ENCODE results near the gene CCDC3. TPM values are rescaled to one million over a fixed set of nuclear protein-coding genes. Genes with fewer than 3 reads are reported as not detected.

The CCDC3 gene
- polyA plus RNA-seq, 2 of the 4 experiments (the other 2 are of a cell fraction) = 0.58 to 0.94 TPM

GRCh38 chr10:13049774-13050420 lies 48.4 kb upstream of the CCDC3 start:
- ATAC-seq (no peak), DNase-seq (ENCODE audit: low read depth in 1 of 2, low spot score in 1 of 2) (no peak), FAIRE-seq (no peak)
- TF ChIP-seq ZFP36 (IDR thresholded peaks at IDR 0.05; ENCODE audit: borderline replicate concordance, partially characterized antibody) (no peak), E2F6 (IDR thresholded peaks at IDR 0.05; ENCODE audit: borderline replicate concordance, low read depth) (no peak), TFCP2L1 (CRISPR knock-in tag; IDR thresholded peaks at IDR 0.05) (no peak), KDM1A (IDR thresholded peaks at IDR 0.05; ENCODE audit: low read depth) (no peak), CBX2 (IDR thresholded peaks at IDR 0.05; ENCODE audit: borderline replicate concordance, low read depth) (no peak), ZNF302 (CRISPR knock-in tag; IDR thresholded peaks at IDR 0.05) (no peak), ZC3H11A (IDR thresholded peaks at IDR 0.05) (no peak), MAFK (IDR thresholded peaks at IDR 0.05; ENCODE audit: partially characterized antibody) (no peak), GATA3 (IDR thresholded peaks at IDR 0.05; ENCODE audit: borderline replicate concordance) (no peak), TP53 (CRISPR knock-in tag; IDR thresholded peaks at IDR 0.05) (no peak)
- WGBS (ENCODE audit: missing lambda C conversion rate) = 17% methylated on average over 6 of the region's 6 CpGs
- Histone ChIP-seq H3K4me2 (no peak overlapping the region), H3K9me3 (no peaks in the 10 kb centered on the region), H3K27ac (no peak overlapping the region), H3K4me3 (no peak overlapping the region), H3K4me1 (no peaks in the 10 kb centered on the region)
- ChIA-PET POLR2A (no interaction called here), CTCF (interaction anchor here (1.4 to 2.3 kb wide), 3 partner anchors 8 to 148 kb away, joined by 3 to 12 read pairs (median 4); no protein-coding TSS in a partner anchor)

GRCh38 chr10:13048762-13049161 lies 47.2 kb upstream of the CCDC3 start:
- ATAC-seq (no peak), DNase-seq (ENCODE audit: low read depth in 1 of 2, low spot score in 1 of 2) (no peak), FAIRE-seq (no peak)
- no peaks in the 10 kb centered on the region for H3K9me3 ChIP-seq
- 40% methylated on average over 3 of the region's 3 CpGs for WGBS (ENCODE audit: missing lambda C conversion rate)
- CTCF ChIA-PET = interaction anchor here (0.7 to 1.8 kb wide), 2 partner anchors 51 to 834 kb away, joined by 3 to 5 read pairs; partner anchors contain the start of gene OPTN
- TF ChIP-seq ZFP36 (IDR thresholded peaks at IDR 0.05; ENCODE audit: borderline replicate concordance, partially characterized antibody) (no peak), RNF2 (IDR thresholded peaks at IDR 0.05; ENCODE audit: borderline replicate concordance, low read depth) (no peak), PBX3 (IDR thresholded peaks at IDR 0.05) (no peak), NR3C1 (IDR thresholded peaks at IDR 0.05) (no peak), ATOH8 (CRISPR knock-in tag; IDR thresholded peaks at IDR 0.05; ENCODE audit: low read depth) (no peak), KDM1A (IDR thresholded peaks at IDR 0.05; ENCODE audit: low read depth) (no peak), KDM5A (IDR thresholded peaks at IDR 0.05) (no peak), MAFK (IDR thresholded peaks at IDR 0.05; ENCODE audit: partially characterized antibody) (no peak), FOXS1 (CRISPR knock-in tag; IDR thresholded peaks at IDR 0.05) (no peak)
- H3K4me2 ChIP-seq = no peak overlapping the region
- H3K27ac ChIP-seq = no peak overlapping the region
- H3K4me1 ChIP-seq = no peaks in the 10 kb centered on the region
- POLR2A ChIA-PET = no interaction called here
- H3K4me3 ChIP-seq = no peak overlapping the region

GRCh38 chr10:13047529-13048206 lies 46.2 kb upstream of the CCDC3 start:
- CTCF ChIA-PET = interaction anchor here (1.0 to 2.9 kb wide), 4 partner anchors 8 to 52 kb away, joined by 4 to 12 read pairs (median 5); partner anchors contain the start of gene OPTN
- Histone ChIP-seq H3K27ac (no peak overlapping the region), H3K4me3 (no peak overlapping the region), H3K4me1 (no peaks in the 10 kb centered on the region), H3K9me3 (0 out of 3 replicates have a peak, but pooled peaks cover 2% of the 10 kb centered on the region), H3K4me2 (no peak overlapping the region)
- WGBS (ENCODE audit: missing lambda C conversion rate) = 54% methylated on average over 12 of the region's 12 CpGs
- DNase-seq (ENCODE audit: low read depth in 1 of 2, low spot score in 1 of 2) (no peak), ATAC-seq (no peak; a peak in 1 of 6 replicates), FAIRE-seq (no peak)
- POLR2A ChIA-PET = no interaction called here
- no peak for TF ChIP-seq MAZ (IDR thresholded peaks at IDR 0.05; ENCODE audit: borderline replicate concordance, low read depth, low read length)
- no peak for TF ChIP-seq ESRRA (IDR thresholded peaks at IDR 0.05; ENCODE audit: borderline replicate concordance, low read length)
- no peak for TF ChIP-seq RNF2 (IDR thresholded peaks at IDR 0.05; ENCODE audit: borderline replicate concordance, low read depth)
- TF ChIP-seq RAD21 (conservative IDR thresholded peaks at IDR 0.05 in 1 of 2, IDR thresholded peaks at IDR 0.05 in 1 of 2) = no peak
- no peak for TF ChIP-seq RARB (CRISPR knock-in tag; IDR thresholded peaks at IDR 0.05)
- no peak for TF ChIP-seq ZC3H11A (IDR thresholded peaks at IDR 0.05)
- TF ChIP-seq ATOH8 (CRISPR knock-in tag; IDR thresholded peaks at IDR 0.05; ENCODE audit: low read depth) = no peak
- TF ChIP-seq USF2 (IDR thresholded peaks at IDR 0.05) = no peak
- no peak for TF ChIP-seq RCOR1 (IDR thresholded peaks at IDR 0.05; ENCODE audit: low read depth, low read length)
- no peak for TF ChIP-seq CBX2 (IDR thresholded peaks at IDR 0.05; ENCODE audit: borderline replicate concordance, low read depth)
- TF ChIP-seq HOXB5 (CRISPR knock-in tag; IDR thresholded peaks at IDR 0.05) = no peak
- no peak for TF ChIP-seq JUNB (IDR thresholded peaks at IDR 0.05)
- TF ChIP-seq PBX3 (IDR thresholded peaks at IDR 0.05) = no peak
- no peak for TF ChIP-seq MYC (IDR thresholded peaks at IDR 0.05; ENCODE audit: borderline replicate concordance, low read length)
- TF ChIP-seq FOSB (CRISPR knock-in tag; IDR thresholded peaks at IDR 0.05) = no peak
